HG02943 (cell line): ENCODE measurements around the gene NOS1AP.

Experiments
- ATAC-seq: cut with Tn5 transposase; IDR thresholded peaks from one replicate; pipeline ENCODE4 v1.9.1; 2021; ENCODE audit warnings: mild to moderate bottlenecking, low read depth, moderate library complexity; ENCODE audit not compliant: unreplicated experiment

The NOS1AP gene

DNA sequence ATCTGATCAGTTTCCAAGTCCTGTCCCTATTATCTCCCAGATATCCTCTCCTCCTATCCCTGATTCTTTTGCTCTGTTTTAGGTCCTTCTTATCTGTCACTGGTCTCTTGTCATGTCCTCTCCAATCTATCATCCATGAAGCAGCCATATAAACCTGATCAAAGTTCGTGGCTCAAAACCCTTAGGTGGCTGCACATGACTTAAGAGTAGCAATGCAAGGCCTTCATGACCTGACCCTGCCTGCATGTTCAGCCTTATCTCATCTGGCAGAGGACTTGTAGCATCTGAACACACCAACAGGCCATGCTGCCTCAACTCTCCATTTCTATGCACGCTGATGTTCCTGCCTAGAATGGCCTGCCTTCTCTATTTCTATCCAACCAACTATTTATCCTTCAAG, 65.2 kb downstream of the NOS1AP start:
- ATAC-seq = no peak

DNA sequence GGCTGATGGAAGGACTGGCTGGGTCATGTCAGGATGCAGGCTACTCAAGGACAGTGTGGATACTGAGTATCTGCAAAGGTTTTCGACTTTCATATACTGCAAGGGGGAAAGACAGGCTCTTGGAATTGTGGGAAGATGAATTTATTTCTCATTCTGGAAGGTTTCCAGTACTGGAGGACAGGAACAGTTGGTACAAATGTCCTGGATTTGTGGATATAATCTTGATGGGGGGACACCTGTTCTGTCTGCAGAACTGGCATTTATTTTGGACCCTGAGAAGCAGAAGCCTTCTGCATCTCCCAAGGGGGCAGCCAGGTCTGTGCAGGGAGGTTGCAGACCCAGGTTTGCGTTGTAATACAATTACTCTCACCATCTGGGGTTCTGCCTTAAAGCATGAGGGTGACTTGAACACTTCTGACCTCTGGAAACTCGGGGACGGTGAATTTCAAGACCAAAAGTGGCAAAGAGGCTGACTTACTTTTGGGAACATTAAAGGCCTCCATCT, 65.8 kb downstream of the NOS1AP start:
- ATAC-seq = no peak

DNA sequence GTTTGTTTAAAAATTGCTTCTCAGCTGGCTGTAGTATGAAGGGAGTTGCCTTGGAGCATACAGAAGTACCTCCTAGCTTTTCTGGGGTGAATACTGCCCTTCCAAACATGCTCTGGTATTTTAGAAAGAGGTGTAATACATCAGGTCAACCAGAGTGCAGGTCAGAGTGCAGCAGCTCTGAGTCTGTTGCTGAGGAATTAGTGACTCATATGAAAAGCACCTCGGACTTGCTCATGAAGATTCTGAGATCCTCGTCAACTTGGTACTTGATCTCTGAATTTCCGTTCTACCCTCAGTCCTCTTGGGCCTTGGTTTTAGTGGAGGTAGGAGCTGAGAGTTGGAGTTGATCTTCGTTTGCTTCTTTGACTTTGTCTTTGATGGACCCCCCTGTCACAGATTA, 67.3 kb downstream of the NOS1AP start:
- no peak for ATAC-seq

DNA sequence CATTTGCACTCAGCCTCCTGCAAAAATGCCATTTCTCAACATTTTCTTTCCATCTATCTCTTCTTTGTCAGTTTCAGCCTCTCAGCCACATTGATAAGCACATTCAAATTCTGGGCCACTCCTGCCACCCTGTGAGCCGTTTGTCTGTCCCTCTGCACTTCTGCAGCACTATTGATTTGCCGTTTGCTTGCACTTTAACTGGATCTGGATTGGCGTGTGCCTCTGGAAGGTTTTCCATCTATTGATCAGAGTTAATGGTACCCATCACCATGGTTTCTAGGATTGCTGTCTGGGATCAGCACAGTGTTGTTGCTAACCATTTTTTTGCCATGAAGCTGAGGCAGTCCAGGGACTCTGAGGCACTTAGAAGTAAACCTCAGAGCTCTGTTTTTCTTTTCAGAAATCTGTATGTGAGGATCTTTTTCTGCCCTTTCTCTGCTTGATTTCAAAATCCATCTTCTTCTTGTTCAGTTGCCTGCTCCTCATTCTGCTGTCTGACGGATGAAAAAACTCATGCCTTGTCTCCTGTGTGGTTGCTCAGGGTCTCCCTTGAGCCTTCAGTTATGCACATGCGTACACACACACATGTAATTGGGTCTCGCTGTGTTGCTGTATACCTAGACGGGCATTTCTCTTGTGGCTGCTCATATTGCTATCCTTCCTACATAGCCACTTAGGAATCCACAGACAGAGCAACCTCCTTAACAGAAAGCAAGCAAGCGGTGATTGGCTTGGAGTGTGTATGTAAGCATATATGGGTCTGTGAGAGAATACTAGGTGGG, 67.9 kb downstream of the NOS1AP start:
- ATAC-seq = no peak

DNA sequence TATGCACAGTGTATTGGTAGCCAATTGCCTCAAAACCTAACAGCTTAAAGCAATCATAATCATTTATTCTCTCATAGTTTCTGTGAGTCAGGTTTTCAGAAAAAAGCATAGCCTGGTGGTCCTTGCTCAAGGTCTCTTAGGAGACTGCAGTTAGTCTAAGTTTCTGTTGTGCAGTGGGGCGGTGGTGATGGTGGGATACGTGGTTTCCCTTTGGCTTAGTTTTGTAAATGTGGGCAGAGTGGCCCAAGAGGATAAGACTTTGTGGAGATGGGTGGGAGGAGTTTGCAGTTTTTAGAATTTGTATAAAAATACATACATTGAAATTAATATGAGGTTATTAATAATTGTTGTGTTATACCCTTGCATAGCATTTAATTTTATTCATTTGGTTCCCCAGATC, 68.6 kb downstream of the NOS1AP start:
- no peak for ATAC-seq

DNA sequence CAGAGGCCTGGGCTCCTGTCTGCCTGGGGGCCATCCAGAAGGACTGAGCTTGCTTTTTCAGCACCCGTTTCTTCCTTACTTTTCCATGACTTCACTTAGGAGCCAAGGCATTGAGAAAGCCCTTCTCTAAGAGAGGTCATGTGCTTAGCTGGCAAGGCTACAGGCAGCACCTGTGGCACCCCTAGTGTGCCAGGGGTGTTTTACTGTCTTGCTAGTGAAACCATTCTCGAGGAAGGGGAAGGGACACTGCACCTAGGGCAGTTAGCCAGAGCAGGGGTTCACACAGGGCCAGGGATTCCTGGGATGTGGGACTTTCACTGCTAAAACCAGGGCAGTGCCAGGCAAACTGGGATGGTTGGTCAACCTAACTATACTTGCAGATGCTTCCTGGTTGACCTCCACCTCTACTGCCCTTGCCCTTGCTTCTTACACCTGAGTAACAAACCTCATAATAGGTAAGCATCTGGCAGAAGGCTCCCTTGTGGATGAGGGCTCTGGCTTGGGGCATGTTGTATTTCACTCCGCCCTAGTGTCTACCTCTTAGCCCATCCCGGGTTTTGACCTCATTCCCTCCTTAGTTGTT, 69.2 kb downstream of the NOS1AP start:
- ATAC-seq = no peak

DNA sequence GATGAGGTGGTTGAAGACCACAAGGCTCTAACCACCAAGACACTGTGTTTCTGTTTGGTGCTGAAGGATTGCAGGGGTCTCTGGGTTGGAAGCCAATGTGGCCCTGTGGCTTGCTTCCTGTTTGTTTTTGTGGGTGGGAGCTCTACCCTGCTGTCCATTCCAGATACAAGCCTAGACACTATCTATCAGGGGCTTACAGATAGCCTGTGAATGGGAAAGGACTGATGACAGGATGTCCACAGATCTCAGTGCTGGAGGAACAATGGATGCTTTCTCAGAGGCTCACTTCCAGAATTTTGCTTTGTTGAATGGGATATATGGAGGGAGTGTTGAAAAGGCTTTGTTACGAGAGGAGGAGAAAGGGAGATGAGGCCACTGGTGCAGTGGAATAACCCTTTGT, 69.7 kb downstream of the NOS1AP start:
- ATAC-seq = no peak

DNA sequence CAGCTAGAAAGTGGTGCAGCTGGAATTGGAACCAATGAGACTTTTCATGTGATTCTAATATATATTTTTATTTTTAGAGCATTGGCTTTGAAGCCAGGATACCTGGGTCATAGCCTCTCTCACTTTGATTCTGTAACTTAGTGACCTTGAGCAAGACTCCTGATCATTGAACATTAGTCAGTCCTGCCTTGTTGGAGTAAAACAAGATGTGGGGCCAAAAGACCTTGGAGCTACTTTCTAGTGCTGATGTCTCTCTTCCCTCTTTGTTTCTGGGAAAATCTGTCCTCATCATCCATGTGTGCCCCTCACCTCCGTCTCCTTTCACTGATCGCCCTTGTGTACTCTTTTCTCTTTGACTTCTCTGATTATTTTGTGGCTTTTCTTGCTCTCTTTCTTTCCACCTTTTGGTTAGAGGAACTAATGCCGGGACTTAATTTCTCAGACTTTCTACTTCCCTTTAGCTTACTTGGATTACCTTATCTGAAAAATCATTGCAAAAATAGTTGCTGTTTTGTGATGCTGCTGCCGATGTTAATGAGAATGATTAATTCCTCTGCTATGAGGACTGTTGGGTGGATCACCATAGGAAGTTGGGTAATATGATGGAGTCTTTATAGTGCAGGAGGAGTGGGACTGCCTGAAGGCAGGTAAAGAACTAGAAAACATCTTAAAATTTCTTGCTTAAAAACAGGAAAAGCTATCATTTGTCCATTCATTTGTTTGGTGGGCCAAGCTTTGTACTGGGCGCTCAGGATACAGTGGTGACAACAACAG, 72.0 kb downstream of the NOS1AP start:
- ATAC-seq = no peak

DNA sequence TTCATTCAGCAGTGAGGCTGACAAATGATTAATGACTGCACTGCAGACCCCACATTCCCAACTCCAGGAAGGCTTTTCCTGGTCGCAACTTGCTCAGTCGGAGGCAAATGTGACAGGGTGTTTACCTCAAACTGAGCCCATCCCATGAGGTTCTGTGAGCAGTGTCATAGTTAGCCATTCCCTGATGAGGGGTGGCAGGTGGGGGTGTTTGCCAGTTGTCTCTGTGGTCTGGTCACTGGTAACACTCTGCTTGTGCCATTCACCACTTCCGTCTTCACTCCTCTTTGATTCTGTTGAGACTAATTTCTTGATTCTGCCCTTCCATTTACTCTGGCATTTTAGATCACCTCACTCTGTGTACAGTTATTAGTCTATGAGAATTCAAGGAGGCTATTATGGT, 73.5 kb downstream of the NOS1AP start:
- no peak for ATAC-seq

DNA sequence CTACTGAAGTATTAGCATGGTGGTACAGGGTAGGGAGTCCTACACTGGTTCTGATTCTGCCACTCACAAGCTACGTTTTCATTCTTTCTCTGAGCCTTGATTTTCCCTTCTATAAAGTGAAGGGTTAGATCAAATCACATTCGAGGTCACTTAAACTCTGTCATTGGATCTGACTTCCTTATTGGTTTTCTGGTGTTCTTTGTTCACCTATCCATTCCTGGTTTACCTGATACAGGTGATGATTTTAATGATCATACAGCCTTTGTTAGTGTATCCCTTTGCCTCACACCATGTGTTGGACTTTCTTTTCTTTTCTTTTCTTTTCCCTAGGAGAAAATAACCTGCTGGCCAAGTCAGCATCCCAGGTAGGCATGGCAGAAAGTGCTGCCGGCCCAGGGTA, 74.8 kb downstream of the NOS1AP start:
- ATAC-seq = no peak

DNA sequence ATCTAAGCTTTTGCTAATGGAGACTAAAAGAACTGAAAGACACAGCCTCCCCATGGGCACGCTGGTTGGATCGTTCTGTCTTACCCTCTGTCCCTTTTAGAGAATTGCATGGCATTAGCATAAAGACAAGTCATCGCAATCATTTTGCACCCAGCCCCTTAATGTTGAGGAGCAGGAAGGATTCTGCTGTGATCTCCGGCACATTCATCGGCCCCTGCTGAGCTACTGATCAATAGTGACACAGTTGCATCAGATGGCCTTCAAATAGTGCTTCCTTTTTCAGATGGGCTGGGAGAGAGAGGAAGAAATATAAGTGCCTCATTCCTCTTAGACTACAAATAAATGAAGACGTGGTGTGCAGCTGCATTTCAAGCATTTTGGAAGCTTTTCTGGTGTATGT, 75.4 kb downstream of the NOS1AP start:
- ATAC-seq = no peak

DNA sequence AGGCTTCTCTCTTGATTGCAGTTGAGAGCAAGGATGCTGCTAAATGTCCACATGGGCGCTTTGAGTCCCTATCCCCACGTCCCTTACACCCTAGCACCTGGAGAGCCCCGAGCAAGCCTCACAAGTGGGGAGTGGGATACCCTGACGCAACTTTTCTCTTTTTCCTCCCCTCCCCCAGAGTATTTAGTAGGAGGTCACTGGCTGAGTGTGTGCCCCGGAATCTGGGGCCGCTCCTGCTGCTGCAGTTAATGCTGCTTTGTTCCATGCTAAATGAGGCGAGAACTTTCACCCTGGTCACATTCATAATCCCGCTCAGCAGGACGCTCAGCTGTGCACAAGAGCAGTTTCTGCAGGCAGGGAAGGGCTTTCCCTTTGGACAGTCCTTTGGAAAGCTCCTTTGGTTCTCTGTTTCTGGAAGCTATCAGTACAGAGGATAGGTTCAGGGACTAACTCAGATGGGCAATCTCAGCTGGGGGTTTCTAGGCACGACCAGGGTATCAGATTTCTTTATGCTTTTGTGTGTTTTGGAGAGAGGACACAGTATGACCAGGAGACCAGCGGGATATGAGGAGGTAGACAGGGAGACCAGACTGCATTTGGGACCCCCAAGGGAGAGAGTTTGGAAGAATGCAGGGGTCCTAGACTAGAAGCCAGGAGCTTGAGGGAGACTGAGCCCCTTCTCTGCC, 75.9 kb downstream of the NOS1AP start:
- ATAC-seq = no peak

DNA sequence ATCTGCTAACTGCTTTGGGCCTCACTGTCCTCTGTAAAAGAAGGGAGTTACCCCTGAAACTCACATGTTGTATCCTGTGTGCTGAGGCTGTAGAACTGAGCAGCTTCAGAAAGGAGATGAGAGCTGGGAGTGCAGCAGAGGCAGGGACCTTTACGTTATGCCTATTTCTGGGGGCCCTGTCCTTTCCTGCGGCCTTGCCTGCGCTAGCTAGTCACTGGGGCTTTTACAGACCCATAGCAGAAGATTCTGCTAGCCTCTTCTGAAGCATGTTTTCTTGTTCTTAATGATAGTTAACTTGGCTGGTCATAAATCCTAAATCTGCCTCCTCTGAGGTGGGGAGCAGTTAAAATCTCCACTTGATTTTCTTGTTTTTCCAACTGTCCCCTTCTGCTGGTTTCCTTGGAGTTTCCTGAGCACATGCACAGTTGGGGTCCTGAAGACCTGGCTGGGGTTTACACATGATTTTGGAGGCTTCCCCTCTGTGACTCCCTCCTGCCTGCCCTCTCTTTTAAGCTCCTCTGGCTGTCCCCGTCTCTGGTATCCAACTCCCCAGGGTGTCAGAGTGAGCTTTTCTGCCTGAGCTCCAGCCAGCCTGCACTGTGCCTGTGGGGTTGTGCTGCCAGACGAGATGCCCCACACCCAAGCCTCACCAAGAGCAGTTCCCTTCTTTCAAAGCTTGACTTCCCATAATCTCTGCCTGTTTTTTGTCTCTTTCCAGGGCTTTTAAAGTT, 76.6 kb downstream of the NOS1AP start:
- no peak for ATAC-seq

DNA sequence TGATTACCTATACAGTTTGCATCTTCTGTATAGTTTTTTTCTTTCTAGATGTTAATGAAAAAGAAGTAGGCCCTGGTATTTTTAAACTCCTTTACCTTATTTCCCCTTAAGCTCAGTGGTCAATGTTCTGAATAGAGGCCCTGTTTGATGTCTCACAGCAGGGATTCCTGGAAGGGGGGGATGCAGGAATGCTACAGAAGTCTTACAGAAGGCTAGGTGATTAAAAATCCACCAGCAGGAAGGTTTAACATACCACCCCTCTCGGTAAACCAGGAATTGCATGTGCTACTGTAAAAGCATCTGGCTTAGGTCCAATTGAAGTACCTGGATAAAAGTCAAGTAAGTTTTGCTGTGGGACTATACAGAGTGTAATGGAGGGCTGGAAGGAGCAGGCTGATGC, 78.3 kb downstream of the NOS1AP start:
- ATAC-seq = no peak

DNA sequence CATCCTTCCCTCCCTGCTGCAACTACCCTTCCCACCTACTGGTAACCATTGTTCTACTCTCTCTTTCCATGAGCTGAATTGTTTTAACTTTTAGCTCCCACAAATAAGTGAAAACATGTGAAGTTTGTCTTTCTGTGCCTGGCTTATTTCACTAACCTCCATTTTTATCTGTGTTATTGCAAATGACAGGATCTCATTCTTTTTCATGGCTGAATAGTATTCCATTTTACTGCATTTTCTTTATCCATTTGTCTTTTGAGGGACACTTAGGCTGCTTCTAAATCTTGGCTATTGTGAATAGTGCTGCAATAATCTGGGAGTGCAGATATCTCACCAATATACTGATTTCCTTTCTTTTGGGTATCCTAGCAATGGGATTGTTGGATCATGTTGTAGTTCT, 80.6 kb downstream of the NOS1AP start:
- no peak for ATAC-seq

DNA sequence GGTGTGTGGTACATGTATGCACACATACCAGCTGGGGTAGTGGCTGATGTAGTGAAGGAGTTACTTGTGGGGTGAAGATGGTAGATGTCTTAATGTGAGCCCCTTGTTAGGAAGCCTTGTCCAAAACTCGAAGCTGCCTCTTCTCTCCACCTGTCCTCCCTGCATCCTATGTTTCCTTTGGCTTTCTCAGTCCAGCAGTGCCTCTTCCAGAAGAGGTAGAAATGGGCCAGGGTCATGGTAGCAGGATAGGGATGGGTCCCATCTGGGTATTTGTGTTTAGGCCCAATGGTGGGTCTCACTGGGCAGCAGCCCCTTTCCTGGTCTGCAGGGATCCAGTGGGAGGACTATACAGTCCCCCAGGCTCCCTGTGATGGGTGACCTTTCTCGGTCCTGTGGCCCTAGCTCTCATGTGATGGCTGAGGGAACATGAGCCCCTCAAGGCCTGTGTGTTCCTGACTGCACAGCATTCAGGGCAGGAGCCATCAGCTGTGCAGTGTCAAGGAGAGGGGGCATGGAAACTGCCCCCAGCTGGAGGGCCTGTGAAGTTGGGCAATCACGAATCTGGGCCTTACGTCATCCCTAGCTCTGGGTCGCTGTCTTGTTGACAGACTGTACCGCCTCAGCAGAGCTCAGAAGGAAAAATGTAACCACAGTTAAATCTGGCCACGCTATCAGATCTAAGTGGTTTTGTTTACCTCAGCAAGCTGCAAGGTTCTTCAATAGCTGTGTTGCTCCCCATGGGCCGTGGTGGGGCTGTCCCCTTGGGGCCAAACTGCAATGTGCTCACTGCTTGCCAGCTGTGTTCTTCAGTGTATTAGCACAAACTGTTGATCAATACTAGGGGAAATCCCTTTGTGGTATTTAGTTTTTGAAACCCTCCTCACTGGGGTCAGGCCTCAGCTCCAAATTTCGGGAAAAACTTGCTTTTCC, 82.7 kb downstream of the NOS1AP start:
- no peak for ATAC-seq

DNA sequence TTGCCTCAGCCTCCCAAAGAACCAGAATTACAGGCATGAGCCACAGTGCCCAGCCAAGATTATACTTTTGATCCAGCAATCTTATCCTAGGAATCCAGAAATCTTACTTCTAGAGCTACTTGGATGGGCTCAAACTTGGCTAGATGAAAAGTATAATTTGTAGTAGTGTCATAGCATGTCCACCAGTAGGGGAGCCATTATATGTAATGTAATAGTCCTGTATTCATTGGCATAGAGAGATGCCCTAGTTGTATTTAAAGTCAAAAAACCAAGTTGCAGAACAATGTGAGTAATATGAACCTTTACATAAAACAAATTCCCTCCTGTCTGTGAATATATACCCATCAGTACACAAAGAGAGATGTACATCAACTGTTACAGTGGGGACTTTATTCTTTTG, 83.9 kb downstream of the NOS1AP start:
- no peak for ATAC-seq

DNA sequence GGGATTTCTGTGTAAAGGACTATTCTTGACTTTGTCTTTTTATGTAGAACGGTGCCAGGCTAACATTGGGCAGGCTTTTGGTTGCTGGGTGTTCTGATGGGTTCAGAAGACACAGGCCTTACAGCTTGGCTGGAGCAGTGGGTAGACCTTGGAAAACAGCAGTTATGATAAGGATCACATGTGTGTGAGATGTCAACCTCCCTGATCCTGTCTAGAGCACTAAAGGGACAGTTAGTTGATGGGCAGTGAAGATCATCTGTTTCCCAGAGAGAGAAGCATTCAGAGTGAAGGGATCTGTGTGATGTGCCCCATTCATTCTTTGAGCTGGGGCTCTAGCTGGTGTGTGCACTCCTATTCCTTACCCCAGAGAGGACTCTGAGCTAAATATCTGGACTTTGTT, 88.0 kb downstream of the NOS1AP start:
- ATAC-seq = no peak

DNA sequence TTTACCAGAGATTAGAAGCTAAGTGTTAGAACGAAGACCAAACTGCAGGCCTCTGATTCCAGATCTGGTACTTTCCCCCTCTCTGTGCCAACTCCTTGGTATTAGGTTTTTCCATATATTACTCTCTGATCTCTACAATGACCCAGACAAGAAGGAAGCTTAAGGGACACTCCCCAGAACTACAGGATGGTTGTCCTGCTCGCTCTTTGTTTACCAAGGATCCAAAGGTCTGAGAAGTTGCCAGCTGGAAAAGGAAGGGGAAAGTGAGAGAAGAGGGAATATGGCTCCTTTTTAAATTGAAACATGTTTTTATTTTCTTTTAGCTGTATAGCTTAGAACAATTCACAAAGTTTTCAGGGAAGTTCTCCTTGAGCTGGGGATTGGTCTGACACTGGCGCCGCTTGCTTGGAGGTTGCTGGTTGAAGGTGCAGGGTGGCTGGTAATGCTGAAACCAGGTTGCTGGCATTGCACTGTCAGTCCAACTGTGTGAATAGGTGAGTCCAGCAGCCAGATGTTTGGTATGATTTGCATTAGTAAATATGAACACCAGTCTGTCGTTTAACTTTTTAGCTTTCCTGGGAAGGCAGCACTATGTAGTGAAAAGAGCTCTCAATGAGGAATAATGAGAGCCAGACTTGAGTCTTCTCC, 89.3 kb downstream of the NOS1AP start:
- no peak for ATAC-seq
